Activated CD8-positive, alpha-beta memory T cell treated with anti-CD3 and anti-CD28 coated beads for 4 hours (primary cell): Measurements from ENCODE around the gene HMHB1.

Source experiments
- DNase-seq, 2 donors: peaks; one replicate each; pipeline ENCODE4 v3.0.0-alpha.2; 2020; ENCODE audit warnings: low read depth in 2 of 2

Gene HMHB1

GRCh38 chr5:143812085-143812705 is at the start of gene HMHB1:
Gene HMHB1 (plus strand): TSS chr5:143812161.
- no peak for DNase-seq

GRCh38 chr5:143762636-143763220 is 49.2 kb upstream of the HMHB1 start:
- DNase-seq = no peak

DNA sequence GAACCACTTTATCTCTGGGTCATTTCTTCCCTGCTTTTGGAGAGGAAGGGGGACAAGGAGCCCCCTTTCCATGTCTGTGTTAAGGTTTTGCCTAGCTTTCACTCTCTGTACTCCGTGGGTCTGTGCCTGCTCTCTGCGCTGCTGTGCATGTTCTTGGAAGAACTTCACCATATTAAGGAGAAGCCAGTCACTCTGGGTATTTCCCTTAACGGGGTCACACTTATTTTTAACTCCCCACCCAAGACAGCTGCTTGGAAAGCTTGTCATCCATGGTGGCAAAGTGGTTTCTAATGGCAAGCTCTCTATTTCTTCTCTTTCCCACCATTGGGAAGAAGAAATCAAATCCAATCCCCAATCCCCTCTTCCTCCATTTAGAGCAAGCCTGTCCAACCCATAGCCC is 44.8 kb upstream of the HMHB1 start:
- DNase-seq = no peak

- no peak for DNase-seq
Observed at GRCh38 chr5:143769026-143769786, 42.8 kb upstream of the HMHB1 start.

DNA sequence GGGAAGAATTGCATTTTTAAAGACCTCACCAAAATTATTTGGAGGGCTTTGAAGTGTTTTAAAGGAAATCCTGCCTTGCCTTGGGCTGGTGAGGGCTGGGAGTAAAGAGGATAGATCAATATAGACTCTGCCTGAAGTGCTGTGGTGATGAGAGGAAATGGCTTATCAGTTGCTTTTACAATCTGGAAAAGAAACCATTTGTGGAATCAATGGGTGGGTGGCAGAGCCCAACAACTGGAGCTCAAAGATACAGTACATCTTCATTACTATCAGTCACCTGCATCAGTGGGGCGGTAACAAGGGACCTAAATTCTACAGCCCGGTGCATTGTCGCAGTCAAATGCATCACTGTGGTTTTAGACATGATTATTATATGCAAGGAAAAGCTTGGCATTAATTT is 41.5 kb upstream of the HMHB1 start:
- no peak for DNase-seq

DNA sequence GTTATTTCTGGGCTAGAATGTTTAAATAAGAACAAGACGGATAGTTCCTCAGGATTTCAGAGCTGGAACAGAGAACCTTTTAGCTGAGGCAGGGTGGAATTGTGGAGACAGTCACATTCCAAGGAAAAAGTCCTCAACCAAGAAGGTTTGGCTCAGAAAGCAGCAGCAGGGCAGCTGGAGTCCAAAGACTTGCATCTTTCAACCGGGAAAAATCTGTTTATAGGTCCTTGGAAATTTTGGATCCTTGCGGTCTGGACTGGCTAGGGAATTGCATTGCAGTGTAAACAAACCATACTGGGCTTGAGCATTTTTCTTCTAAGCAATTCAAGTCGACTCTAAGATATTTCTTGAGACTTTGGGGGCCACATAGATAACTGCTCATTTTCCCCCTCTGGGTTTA is 40.8 kb upstream of the HMHB1 start:
- no peak for DNase-seq

- no peak for DNase-seq
Observed at GRCh38 chr5:143771602-143772001, 40.4 kb upstream of the HMHB1 start.

- no peak for DNase-seq
Observed at GRCh38 chr5:143772621-143773020, 39.3 kb upstream of the HMHB1 start.

- no peak for DNase-seq
Observed at GRCh38 chr5:143775258-143775657, 36.7 kb upstream of the HMHB1 start.

GRCh38 chr5:143776951-143777350 is 35.0 kb upstream of the HMHB1 start:
- no peak for DNase-seq

DNA sequence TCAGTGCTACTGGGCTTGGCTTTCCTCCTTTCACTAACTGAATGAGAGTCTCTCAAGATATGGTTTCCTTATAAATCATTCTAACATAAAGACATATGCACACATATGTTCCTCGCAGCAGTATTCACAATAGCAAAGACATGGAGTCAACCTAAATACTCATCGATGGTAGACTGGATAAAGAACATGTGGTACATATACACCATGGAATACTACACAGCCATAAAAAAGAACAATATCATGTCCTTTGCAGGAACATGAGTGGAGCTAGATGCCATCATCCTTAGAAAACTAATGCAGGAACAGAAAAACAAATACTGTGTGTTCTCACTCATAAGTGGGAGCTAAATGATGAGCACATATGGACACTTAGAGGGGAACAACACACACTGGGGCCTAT is 32.5 kb upstream of the HMHB1 start:
- DNase-seq = no peak

DNA sequence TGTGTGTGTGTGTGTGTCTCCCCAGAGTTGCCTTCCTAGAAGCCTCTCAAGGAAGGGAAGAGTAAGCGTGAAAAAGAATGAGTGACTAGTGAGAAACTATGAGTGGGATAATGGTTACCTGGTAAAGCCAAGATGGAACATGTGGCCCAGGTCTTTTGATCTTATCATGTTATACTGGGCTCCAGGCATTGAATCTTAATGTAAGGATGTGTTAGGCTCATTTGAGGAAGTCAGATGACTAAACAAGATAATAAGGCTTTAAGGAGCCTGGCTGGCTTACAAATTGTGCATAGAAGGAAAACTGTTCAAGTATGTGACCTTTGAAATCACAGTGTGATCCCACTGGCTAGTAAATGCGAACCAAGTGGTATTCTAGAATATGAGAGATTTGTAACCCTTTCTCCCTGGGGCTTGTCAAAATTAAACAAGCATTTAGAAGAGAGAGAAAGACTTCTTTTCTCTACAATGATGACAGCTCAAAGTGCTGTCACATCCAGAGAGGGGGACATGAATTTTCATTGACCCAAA is 29.9 kb upstream of the HMHB1 start:
- no peak for DNase-seq

DNA sequence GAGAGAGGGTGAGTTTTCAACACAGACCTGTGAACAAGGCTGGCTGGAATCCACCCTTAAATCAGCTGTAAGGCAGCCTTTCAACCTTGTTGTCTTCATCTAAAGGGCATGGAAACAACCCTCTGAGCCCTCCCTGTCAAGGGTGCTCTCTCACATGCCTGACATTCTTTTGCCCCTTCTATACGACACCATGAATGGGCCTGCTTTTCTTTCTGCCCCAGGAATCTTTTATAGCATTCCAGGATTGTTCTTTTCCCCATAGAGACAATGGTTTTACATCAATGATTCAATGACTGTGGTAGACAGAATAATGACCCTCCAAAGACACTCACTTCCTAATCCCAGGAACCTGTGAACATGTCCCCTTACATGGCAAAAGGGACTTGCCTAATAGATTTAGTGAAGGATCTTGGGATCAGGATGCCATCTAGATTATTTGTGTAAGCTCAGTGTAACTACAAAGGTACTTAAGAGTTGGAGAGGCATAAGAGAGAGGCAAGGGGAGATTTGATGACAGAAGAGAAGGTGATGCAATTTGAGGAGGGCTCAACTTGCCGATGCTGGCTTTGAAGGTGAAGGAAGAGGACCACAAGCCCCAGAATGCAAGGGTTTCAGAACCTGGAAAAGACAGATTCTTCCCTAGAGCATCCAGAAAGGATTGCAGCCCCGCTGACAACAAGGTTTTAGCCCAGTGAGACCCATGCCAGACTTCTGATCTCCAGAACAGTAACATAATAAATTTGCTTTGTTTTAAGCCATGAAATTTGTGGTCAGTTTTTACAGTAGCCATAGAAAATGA is 29.2 kb upstream of the HMHB1 start:
- DNase-seq = no peak

- DNase-seq = no peak
Observed at GRCh38 chr5:143788401-143788800, 23.6 kb upstream of the HMHB1 start.

GRCh38 chr5:143790457-143791112 is 21.4 kb upstream of the HMHB1 start:
- no peak for DNase-seq

- DNase-seq = no peak
Observed at GRCh38 chr5:143791848-143792731, 19.9 kb upstream of the HMHB1 start.

- no peak for DNase-seq
Observed at GRCh38 chr5:143793249-143793648, 18.7 kb upstream of the HMHB1 start.

DNA sequence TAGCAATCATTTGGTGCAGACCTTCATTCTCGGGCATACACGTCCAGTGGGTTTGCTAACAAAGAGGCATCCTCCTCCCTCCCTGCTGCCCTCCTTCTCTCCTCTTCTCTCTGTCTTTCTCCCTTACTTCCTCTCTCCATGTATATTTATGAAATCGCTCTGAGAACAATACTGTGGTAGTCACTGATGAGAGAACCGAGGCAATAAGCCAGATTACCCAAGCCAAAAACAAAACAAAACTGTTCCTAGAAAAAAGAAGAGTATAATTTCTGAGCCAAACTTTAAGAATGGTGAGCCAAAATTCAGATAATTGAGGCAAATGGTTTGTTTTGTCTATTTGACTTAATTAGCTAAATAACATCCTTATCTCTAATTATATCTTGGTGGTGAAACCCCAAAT is 15.8 kb upstream of the HMHB1 start:
- no peak for DNase-seq

DNA sequence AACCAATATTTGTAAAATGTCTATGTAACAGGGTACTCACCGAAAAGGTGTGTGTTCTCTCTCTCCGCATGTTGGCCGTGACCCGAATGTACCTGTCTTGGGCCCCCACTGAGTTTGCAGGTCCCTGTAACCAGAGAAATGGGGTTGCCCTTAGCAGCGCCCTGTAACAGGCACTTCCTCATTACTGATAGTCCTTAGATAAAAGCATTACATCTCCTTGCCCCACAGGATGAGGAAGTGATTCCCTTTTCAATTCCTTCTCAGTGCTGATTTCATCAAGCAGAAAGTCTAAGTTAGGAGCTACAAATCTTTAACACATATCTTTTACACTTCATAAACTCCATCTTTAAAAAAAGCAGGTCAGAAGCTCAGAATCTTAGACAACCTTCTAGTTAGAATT is 15.2 kb upstream of the HMHB1 start:
- DNase-seq = no peak

- DNase-seq = no peak
Observed at GRCh38 chr5:143800715-143801114, 11.2 kb upstream of the HMHB1 start.
